HG03097 (cell line): Measurements from ENCODE around the gene RASL10B.
"Not testable (repeated sequence)": the region's sequence is repeated elsewhere in the genome, so short reads cannot be mapped to it uniquely, and the experiment has no call there.

Experiments used
- ATAC-seq: cut with Tn5 transposase; IDR thresholded peaks from one replicate; pipeline ENCODE4 v1.9.1; 2021; ENCODE audit not compliant: unreplicated experiment, low FRiP score

The RASL10B gene

GRCh38 chr17:35740997-35741931 lies 9.8 kb downstream of the RASL10B start:
- no peak for ATAC-seq

GRCh38 chr17:35742496-35742895 lies 11.1 kb downstream of the RASL10B start:
- ATAC-seq: no peak

DNA sequence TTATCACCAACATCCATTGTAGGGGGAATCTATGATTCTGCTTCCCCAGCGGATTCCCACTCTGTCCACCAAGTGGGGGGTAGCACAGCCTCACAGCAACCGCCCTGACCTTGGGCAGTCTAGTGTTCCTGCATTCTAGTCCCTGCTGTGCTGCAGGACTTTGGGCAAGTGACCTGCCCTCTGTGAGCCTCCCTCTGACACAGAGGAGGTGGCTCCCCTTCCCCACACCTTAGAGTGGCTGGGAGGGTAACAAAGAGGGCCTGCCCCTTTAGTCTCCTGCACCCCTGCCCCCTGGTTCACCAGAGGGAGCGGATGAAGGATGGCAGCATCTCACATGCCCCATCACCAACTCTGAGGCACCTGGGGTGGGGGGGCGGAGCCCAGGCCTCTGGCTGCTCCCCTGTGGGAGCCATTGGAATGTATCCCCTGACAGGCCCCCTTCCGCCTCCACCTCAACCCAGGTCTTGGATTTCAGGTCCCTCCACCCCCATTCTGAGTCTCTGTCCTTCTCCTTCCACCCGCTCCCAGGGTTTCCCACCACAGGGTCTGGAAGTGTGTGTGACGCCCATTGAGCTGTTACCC lies 11.5 kb downstream of the RASL10B start:
- no peak for ATAC-seq

DNA sequence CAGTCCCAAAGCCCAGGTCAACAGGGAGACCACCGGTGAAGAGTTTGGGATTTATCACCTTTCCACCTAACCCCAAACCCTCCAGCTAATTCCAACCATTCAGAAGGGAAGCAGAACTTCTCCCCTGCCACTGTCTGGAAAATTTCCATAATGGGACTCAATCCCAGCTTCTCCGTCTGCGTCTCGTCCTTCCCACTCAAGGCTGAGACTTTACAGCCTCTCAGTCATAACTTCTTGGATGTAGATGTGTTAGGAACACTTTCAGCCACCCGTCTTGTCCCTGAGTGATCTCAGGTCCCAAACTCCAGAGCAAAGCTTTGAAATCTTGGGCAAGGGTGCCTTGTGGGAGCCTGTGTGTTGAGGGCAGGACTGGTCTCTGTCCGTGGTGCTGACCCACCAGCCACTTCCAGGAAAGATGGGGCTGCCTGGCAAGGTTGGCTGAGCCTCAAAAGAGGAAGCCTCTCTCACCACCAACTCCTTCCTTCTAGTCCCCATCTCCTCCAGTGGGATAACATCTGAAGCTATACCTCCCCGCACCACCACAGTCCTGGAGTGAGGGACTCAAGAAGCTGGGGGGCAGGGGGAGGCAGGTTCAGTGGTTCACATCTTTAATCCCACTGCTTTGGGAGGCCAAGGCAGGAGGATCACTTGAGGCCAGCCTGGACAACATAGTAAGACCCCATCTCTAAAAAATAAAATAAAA lies 12.3 kb downstream of the RASL10B start:
- no peak for ATAC-seq

DNA sequence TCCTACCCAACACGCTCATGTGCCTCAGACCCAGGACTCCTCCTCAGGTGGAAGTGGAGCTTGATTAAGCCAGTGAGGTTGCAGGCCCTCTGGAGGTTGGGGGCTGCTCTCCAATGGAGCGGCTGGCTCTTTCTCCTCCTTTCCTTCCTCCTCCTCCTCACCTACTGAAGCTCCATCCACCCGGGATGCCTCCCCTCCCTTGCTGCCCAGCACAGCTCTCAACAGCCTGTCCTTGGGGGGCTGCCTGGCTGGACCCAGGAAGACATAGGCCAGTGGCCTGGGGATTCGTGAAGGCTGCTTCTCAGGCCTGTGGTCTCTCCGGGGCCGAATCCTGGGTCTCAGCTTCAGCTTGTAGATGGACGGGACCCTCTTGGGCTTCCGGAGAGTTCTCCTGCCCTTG lies 13.4 kb downstream of the RASL10B start:
- no peak for ATAC-seq

DNA sequence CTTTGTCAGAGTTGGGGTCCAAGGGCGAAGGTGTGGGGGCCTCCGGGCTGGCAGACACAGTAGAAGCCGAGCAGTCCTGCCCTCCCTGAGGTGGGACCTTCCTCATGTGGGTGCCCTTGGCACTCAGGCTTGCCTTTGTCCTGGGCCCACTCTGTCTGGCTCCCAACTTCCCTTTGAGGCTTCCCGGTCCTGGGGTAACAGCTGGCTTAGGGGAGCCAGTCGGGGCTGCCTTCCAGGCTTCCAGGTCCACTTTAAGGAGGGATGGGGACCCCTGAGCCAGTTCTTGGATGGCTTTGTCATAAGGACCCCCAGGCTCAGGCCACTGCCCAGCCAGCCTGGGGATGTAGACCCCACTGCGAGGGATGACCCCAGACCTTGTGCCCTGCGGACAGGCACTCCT lies 13.8 kb downstream of the RASL10B start:
- no peak for ATAC-seq

- ATAC-seq: no peak
Observed at GRCh38 chr17:35745749-35746320, 14.4 kb downstream of the RASL10B start.

- ATAC-seq: no peak
Observed at GRCh38 chr17:35747540-35748017, 16.1 kb downstream of the RASL10B start.

- ATAC-seq: no peak
Observed at GRCh38 chr17:35748341-35748841, 17.0 kb downstream of the RASL10B start.

- no peak for ATAC-seq
Observed at GRCh38 chr17:35748979-35749378, 17.5 kb downstream of the RASL10B start.

- ATAC-seq: no peak
Observed at GRCh38 chr17:35749560-35750412, 18.3 kb downstream of the RASL10B start.

DNA sequence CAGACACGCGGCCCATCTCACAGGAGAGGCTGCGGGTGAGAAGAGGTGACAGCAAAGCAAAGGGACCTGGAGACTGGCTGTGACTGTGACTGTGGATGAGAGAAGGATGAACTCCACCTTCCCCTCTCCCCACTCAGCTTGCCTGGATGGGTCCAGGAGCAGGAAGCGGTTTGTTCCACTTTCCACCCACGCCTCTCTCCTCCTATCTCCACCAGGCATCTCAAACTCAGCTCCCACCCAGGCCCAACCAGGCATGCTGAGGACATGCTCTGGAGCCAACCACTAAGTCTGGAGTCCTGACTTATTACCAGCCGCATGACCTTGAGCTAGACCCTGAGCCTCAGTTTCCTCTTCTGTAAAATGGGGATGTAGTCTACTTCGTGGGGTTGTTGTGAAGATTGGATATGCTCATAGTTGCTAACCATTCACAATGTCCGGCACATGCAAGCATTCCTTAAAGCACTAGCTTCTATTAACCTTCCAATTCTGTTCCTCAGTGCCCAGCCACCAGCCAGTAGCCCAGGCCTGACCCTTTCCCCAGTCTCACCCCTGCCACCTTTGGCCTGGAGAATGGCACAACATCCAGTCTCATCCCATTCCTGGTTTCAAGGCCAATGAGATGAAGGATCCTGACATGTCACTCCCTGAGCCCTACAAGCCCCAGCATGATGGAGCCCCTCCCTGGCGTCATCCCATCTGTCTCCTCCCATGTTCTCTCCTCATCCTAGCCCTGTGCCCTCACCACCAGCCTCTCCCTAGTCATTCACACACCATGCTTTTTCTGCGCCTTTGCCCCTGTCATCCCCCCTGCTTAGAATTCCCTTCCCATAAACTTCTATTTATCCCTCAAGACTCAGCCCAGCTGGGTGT lies 19.3 kb downstream of the RASL10B start:
- ATAC-seq: no peak

DNA sequence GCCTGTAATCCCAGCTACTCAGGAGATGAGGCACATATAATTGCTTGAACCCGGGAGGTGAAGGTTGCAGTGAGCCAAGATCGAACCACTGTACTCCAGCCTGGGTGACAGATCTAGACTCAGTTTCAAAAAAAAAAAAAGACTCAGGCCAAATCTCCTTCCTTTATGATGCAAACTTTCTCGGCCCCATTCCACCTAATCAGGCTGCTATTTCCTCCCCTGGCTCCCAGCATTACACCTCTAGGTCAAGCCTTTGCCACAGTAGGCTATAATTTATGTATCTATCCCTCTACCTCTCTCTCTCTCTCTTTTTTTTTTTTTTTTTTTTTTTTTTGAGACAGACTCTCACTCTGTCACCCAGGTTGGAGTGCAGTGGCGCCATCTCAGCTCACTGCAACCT lies 20.1 kb downstream of the RASL10B start:
- ATAC-seq: not testable (repeated sequence)

DNA sequence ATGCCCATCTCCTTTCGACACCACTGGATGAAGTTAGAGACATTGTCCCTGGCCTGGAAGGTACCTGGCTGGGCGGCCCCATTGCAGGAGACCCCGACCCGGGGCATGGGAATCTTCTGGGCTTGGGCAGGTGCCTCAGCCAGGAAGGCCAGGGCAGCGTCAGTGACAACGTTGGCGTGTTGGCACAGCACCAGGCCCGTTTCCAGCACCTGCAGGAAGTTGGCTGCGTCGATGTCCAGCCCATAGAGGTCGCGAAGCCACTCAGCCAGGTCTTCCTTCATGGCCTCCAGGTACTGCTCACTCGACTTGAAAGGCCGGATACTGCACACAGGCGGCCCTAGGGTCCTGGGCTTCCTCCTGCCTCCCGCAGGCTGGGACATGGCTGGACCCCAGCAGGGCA lies 21.0 kb downstream of the RASL10B start:
- ATAC-seq: no peak

DNA sequence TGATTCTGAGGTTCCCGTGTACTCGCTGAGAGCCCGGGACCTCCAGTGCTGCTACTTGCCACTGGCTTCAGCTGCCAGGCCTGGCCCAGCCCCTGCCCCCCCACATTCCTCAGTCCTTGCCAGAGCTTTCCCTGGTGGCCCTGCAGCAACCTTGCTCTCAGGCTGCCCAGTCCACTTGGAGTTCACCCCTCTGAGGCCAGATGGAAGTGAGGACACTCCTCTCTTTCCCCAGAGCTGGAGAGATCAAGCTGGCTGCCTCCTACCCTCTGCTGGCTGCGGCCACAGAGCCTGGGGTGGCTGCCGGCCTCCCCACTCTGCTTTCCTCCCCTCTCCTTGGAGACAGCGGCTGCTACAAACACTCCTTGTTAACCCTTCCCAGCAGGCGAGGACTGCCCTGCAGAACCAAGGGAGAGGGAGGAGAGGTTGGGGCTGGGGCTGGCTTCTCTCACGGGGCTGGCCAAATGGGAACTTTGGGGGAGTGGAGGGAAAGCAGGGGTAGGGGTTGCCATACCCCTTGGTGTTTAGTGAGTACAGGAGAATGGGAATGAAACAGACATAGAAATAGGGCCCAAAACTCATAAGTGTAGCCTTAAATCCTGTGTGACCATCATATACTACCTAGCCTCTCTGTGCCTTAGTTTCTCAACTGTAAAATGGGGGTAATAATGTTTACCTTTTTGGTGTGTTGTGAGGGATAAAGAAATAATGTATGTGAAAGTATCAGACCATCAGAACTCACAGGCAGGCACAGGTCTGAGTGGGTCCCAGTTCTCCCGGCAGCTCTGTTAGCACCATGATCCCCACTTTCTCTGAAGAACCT lies 21.7 kb downstream of the RASL10B start, which contains the start of gene GAS2L2:
GAS2L2 (minus strand) TSS at position 295 of the 820 bp plus-strand sequence. CDS start 389 bp downstream, outside the sequence.
- no peak for ATAC-seq

GRCh38 chr17:35757243-35757642 lies 25.8 kb downstream of the RASL10B start:
- ATAC-seq: no peak

DNA sequence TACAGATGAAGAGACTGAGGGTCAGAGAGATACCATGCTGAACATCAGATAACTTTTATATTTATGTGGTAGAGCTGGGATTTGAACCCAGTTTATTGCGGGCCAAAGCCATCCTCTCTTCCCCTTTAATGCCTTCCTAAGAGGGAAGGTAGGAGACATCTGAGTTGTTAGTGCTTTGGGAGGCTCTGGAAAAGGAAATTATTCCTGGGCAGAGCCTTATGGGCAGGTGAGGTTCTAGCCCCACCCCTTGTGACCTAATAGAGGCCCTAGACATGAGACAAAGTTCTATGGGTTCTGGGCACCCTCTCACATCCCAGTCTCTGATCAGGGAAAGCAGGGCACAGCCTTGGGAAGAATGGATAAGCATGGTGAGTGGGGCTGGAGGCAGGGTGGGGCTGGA lies 29.1 kb downstream of the RASL10B start, which contains the start of gene C17orf50:
C17orf50 (plus strand) TSS at position 301 of the 400 bp plus-strand sequence; CDS start at position 356, 55 bp downstream.
- no peak for ATAC-seq

DNA sequence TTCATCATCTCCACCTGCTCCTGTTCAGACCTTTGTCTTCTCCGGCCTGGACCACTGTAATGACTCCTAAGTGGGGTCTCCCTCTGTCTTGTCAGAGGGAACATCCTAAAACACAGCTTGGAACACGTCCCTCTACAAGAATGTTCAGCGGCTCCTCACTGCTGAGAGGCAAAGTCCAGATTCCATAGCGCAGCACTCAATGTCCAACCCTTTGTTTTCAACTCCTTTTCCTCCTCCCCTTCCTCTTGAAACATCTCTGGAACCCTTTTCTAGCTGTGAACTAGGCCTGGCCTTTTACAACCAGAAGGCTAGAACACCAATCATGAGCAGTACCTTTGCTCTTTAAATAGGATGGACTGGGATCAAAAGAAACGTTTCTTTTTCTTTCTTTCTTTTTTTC lies 30.2 kb downstream of the RASL10B start:
- ATAC-seq: no peak
